IMR-90 (cell line): Measurements from ENCODE around the gene MVP.

Source experiments
- BHLHE40 ChIP-seq: fragments of 150-350 bp; IDR thresholded peaks from 2 replicates; pipeline ENCODE4 v1.6.1; 2016; ENCODE audit warnings: mild to moderate bottlenecking, low read depth, low read length
- CHD1 ChIP-seq: IDR thresholded peaks from 2 replicates; pipeline ENCODE4 v1.6.1; 2012; ENCODE audit warnings: low read depth, low read length, improper control_type of control experiment
- ELK1 ChIP-seq: fragments of 150-350 bp; IDR thresholded peaks from 2 replicates; pipeline ENCODE4 v1.6.1; 2016; ENCODE audit warnings: low read depth, mild to moderate bottlenecking, low read length, moderate library complexity, borderline replicate concordance
- MAFK ChIP-seq: IDR thresholded peaks from 2 replicates; pipeline ENCODE4 v1.6.1; 2012; ENCODE audit warnings: low read depth, low read length, improper control_type of control experiment
- MAZ ChIP-seq: IDR thresholded peaks from 2 replicates; pipeline ENCODE4 v1.6.1; 2012; ENCODE audit warnings: low read depth, mild to moderate bottlenecking, low read length, improper control_type of control experiment, moderate library complexity, borderline replicate concordance
- MXI1 ChIP-seq: IDR thresholded peaks from 2 replicates; pipeline ENCODE4 v1.6.1; 2012; ENCODE audit warnings: low read depth, mild to moderate bottlenecking, low read length, moderate library complexity, borderline replicate concordance
- NFE2L2 ChIP-seq: fragments of 150-350 bp; IDR thresholded peaks from 2 replicates; pipeline ENCODE4 v1.6.1; 2016; ENCODE audit warnings: low read depth, mild to moderate bottlenecking, low read length
- POLR2A ChIP-seq: IDR thresholded peaks from 2 replicates; pipeline ENCODE4 v1.6.1; 2012; ENCODE audit warnings: mild to moderate bottlenecking, low read depth, low read length
- RAD21 ChIP-seq: IDR thresholded peaks from 2 replicates; pipeline ENCODE4 v1.6.1; 2012; ENCODE audit warnings: low read length, improper control_type of control experiment
- RCOR1 ChIP-seq: IDR thresholded peaks from 2 replicates; pipeline ENCODE4 v1.6.1; 2012; ENCODE audit warnings: mild to moderate bottlenecking, low read length, improper control_type of control experiment; ENCODE audit not compliant: insufficient replicate concordance
- RFX5 ChIP-seq: IDR thresholded peaks from 2 replicates; pipeline ENCODE4 v1.8.0; 2012; ENCODE audit warnings: low read depth, mild to moderate bottlenecking, low read length, moderate library complexity
- SMC3 ChIP-seq: fragments of 150-350 bp; IDR thresholded peaks from 2 replicates; pipeline ENCODE4 v1.6.1; 2016; ENCODE audit warnings: low read depth, mild to moderate bottlenecking, antibody characterized with exemption, low read length, moderate library complexity
- TF ChIP-seq, protein P1 (sequence below): conservative IDR thresholded peaks from 2 replicates; pipeline ENCODE4 v1.5.1; 2012; ENCODE audit warnings: mild to moderate bottlenecking, low read depth, low read length, improper control_type of control experiment
- TF ChIP-seq, protein P2 (sequence below): fragments of 150-350 bp; IDR thresholded peaks from 2 replicates; pipeline ENCODE4 v1.6.1; 2017; ENCODE audit warnings: mild to moderate bottlenecking, antibody characterized with exemption, low read length, low read depth

DNA sequence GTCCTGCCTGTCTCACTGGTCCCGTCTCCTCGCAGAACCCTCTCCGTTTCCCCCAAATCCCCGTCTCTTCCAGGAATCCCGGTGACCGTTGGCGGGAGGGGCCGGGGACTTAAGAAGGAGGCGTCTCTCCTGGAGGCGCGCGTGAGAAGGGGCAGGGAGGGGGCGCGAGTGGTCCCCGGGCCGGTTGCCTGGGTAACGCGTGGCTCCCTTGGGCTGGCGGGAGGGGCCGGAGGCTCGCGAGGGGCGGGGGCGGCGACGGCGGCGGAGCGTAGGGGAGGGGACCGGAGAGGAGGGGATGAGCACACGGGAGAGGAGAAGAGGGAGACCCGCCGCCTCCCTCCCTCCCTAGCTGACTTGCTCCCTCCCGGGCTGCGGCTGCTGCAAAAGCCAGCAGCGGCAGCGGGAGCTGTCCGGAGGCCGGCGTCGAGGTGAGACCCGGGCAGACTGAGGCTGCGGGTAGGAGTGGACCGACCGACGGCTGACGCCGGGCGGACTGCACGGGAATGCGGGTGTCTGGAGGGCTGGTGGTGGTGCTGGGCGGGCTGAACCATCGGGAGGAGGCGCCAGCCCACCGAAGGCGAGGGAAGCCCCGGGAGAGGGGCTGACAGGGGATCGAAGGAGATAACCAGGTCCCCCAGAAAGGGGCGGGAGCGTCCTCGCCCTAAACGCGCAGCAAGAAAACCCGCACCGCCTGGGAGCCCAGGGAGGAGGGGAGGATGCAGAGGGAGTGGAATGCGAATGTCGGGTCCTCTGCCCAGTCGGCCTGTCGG, 8.2 kb upstream of the MVP start, which contains the start of gene PRRT2:
- TF ChIP-seq, protein P1, sequence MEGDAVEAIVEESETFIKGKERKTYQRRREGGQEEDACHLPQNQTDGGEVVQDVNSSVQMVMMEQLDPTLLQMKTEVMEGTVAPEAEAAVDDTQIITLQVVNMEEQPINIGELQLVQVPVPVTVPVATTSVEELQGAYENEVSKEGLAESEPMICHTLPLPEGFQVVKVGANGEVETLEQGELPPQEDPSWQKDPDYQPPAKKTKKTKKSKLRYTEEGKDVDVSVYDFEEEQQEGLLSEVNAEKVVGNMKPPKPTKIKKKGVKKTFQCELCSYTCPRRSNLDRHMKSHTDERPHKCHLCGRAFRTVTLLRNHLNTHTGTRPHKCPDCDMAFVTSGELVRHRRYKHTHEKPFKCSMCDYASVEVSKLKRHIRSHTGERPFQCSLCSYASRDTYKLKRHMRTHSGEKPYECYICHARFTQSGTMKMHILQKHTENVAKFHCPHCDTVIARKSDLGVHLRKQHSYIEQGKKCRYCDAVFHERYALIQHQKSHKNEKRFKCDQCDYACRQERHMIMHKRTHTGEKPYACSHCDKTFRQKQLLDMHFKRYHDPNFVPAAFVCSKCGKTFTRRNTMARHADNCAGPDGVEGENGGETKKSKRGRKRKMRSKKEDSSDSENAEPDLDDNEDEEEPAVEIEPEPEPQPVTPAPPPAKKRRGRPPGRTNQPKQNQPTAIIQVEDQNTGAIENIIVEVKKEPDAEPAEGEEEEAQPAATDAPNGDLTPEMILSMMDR = no peak
- TF ChIP-seq SMC3 (no peak), RAD21 (no peak), POLR2A (no peak), CHD1 (no peak), RFX5 (no peak), MXI1 (no peak), BHLHE40 (no peak; the same call in 1 of the 2 replicates), MAFK (no peak), NFE2L2 (no peak), MAZ (peak; percentile 63; the same call in 1 of the 2 replicates), RCOR1 (no peak), ELK1 (no peak)
- TF ChIP-seq, protein P2, sequence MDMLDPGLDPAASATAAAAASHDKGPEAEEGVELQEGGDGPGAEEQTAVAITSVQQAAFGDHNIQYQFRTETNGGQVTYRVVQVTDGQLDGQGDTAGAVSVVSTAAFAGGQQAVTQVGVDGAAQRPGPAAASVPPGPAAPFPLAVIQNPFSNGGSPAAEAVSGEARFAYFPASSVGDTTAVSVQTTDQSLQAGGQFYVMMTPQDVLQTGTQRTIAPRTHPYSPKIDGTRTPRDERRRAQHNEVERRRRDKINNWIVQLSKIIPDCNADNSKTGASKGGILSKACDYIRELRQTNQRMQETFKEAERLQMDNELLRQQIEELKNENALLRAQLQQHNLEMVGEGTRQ = no peak
